ENCODE data around the gene CCBE1.
A peak's percentile ranks its signal among the peaks of the same experiment; 100 is the strongest.

Gene CCBE1

GRCh38 chr18:59431131-59431530 is 266.1 kb downstream of the CCBE1 start:
- H3K4me3 ChIP-seq (replicated peaks in 1 of 2; ENCODE audit: low read depth in 2 of 2, low read length in 2 of 2), result no peak overlapping the region
- TF ChIP-seq, protein P1, sequence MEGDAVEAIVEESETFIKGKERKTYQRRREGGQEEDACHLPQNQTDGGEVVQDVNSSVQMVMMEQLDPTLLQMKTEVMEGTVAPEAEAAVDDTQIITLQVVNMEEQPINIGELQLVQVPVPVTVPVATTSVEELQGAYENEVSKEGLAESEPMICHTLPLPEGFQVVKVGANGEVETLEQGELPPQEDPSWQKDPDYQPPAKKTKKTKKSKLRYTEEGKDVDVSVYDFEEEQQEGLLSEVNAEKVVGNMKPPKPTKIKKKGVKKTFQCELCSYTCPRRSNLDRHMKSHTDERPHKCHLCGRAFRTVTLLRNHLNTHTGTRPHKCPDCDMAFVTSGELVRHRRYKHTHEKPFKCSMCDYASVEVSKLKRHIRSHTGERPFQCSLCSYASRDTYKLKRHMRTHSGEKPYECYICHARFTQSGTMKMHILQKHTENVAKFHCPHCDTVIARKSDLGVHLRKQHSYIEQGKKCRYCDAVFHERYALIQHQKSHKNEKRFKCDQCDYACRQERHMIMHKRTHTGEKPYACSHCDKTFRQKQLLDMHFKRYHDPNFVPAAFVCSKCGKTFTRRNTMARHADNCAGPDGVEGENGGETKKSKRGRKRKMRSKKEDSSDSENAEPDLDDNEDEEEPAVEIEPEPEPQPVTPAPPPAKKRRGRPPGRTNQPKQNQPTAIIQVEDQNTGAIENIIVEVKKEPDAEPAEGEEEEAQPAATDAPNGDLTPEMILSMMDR (IDR thresholded peaks at IDR 0.05; ENCODE audit: low read depth, low read length), result no peak
- no peak for DNase-seq (ENCODE audit: low read depth in 2 of 2)

DNA sequence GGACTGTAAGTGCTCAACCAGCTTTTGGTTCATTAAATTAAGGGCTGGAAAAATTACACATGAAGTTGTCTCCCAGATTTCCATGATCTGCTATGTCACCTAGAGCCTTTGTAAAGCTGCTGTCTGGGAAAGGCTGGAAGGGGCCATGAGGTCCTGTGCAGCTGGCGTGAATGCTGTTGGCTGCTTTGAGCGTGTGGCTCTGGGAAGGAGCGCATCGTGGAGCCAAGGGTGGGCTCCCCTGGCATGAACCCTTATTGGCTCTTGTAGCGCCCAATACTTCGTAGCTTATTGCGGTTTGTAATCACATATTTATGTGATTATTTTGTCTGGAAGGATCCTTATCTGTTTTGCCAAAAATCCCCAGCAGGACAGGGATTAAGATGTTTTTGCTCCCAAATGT is 267.6 kb downstream of the CCBE1 start:
- DNase-seq (ENCODE audit: low read depth in 2 of 2), result no peak
- TF ChIP-seq, protein P1 (IDR thresholded peaks at IDR 0.05; ENCODE audit: low read depth, low read length), result no peak
- H3K4me3 ChIP-seq (replicated peaks in 1 of 2; ENCODE audit: low read depth in 2 of 2, low read length in 2 of 2), result no peak overlapping the region

- H3K4me3 ChIP-seq (replicated peaks in 1 of 2; ENCODE audit: low read depth in 2 of 2, low read length in 2 of 2), result no peak overlapping the region
- DNase-seq (ENCODE audit: low read depth in 2 of 2), result no peak
Measured at GRCh38 chr18:59428018-59428417, 269.2 kb downstream of the CCBE1 start.

DNA sequence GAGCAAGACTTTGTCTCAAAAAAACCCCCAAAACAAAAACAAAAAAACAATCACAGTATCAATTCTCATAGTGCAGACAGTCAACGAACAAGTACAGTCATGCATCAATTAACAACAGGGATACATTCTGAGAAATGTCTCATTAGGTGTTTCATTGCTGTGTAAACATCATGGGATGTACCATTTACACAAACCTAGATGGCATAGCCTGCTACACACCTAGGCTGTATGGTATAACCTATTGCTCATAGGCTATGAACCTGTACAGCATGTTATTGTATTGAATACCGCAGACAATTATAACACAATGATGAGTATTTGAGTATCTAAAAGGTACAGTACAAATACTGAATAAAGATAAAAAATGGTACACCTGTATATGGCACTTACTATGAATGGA is 270.4 kb downstream of the CCBE1 start:
- DNase-seq (ENCODE audit: low read depth in 2 of 2), result no peak
- no peak overlapping the region for H3K4me3 ChIP-seq (replicated peaks in 1 of 2; ENCODE audit: low read depth in 2 of 2, low read length in 2 of 2)
- TF ChIP-seq, protein P1 (IDR thresholded peaks at IDR 0.05; ENCODE audit: low read depth, low read length), result no peak

More at GRCh38 chr18:59428018-59428417, 269.2 kb downstream of the CCBE1 start:
- TF ChIP-seq, protein P1 (IDR thresholded peaks at IDR 0.05; ENCODE audit: low read depth, low read length), result no peak

DNA sequence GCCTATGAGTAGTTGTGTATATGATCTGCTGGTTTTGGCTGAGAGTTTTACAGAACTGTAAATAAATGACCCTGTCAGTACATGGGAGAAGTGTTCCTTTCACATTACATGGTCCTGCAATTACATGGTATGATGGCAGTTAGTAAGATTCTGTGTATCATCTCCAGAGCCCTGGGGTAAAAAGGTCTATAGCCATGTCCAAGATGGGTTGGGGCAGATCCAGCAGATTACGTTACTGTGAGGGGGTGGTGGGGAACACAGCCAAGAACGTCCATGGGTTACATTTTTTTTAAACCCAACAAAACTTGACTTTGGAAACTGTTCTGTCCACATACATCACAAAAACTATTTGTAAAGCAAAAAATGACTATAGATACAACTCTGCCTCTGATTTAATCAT is 274.0 kb downstream of the CCBE1 start:
- peak in 1 of 2 donors; percentile 36 for DNase-seq (ENCODE audit: low read depth in 2 of 2)
- TF ChIP-seq, protein P1 (IDR thresholded peaks at IDR 0.05; ENCODE audit: low read depth, low read length), result no peak
- no peak overlapping the region for H3K4me3 ChIP-seq (replicated peaks in 1 of 2; ENCODE audit: low read depth in 2 of 2, low read length in 2 of 2)

DNA sequence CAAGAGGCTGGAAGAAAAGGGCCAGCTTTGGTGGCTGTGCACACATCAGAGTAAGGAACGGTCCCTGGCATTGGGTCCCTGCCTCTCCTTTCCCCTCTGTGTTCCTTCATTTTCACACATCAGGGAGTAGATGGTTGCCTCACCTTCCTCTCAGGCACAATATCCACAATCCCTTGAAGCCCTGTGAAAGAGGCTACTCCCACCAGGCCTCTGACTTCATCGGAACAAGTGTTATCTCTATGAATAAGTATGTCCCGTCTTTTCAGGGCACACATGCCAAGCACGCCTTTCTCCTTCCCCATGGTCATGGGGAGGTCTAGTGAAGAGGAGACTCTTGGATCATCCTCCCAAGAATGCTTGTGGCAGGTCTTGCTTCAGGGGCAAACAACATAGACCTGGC is 277.0 kb downstream of the CCBE1 start:
- no peak overlapping the region for H3K4me3 ChIP-seq (replicated peaks in 1 of 2; ENCODE audit: low read depth in 2 of 2, low read length in 2 of 2)
- TF ChIP-seq, protein P1 (IDR thresholded peaks at IDR 0.05; ENCODE audit: low read depth, low read length), result no peak
- DNase-seq (ENCODE audit: low read depth in 2 of 2), result peak in 1 of 2 donors; percentile 42

GRCh38 chr18:59419386-59419785 is 277.8 kb downstream of the CCBE1 start:
- no peak overlapping the region for H3K4me3 ChIP-seq (replicated peaks in 1 of 2; ENCODE audit: low read depth in 2 of 2, low read length in 2 of 2)
- peak; percentile 71 to 84 for DNase-seq (ENCODE audit: low read depth in 2 of 2)
- TF ChIP-seq, protein P1 (IDR thresholded peaks at IDR 0.05; ENCODE audit: low read depth, low read length), result no peak

Data from cardiac fibroblast (primary cell).